ENCODE data around the gene ATP5PB. TPM values are rescaled to one million over a fixed set of nuclear protein-coding genes. Genes with fewer than 3 reads are reported as not detected.

ATP5PB gene
- total RNA-seq, 1 donor from 2014 or later, result 162 TPM

DNA sequence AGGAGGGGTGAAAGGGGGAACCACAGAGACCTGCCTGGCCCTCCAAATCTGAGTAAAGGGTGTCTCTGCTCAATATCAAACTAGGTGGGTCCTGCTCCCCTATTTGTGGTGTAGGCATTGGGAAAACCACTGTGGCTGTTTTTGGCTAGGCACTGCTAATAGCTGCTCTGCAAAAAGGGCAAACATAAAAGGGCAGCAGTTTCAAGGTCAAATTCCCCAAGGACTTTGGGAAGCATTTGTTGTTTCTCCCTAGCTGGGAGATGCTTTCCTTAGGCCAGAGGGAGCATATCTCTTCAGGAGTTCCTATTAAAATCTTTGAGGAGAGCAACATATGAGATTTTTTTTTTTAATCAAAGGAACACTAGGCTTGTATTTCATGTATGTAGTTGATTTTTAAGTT, 26.9 kb downstream of the ATP5PB start:
- no peak for DNase-seq

- DNase-seq, result no peak
These were observed 27.6 kb downstream of the ATP5PB start for GRCh38 chr1:111476761-111477309.

DNA sequence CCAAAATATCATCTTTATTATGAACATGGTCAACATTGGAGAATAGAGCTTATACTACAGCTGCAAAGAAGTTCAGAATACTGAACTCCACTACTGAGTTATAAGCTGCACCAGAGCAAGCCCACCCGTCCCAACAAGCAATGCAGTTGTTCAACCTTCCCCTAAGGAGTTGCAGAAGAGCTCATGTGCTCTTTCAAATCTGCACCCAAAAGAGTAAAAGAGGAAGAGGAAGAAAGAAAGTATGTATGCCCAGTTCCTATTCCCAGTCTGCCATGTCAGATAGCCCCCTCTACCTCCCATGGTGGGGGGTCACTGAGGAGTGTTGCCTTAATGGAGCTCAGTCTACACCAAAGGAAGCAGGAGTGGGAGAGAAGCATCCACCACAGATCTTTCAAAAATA, 31.4 kb downstream of the ATP5PB start:
- DNase-seq, result no peak

DNA sequence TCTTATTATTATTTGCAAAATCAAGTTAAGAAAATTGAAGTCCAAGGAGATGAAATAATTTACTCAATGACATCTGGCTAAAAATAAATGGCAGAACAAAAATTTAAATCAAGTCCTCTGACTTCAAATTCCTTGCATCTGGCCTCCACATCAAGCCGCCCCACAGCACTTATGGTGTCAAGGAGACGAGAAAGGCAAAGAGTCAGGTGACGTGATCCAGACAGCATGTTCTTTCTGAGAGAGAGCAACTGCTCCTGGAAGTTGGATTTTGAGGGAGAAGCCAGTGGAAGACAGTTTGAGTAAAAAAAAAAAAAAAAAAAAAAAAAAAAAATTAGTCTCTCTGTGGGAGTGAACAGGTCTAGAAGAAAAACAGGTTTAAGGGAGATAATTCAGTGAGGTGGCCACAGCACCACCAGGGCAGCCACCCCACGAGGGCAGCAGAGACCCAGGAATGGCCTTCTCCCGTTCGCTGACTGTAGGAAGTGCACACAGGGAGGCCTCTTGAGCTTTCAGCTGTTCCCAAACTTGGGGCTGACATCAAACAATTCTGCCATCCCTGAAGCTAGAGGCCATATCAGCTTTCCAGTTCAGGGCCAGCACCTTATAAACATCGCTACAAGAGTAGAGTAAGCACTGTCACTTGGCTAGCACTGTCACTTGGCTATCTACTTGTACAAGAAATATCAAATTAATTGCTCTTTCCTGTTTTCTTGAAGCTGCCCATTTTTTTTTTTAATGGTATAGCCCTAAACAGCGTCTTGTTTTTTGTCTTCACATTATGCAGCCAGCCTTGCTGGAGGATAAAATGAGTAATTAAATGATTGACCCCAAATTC, 32.3 kb downstream of the ATP5PB start:
- DNase-seq, result peak; percentile 11

- no peak for DNase-seq
These were observed 33.9 kb downstream of the ATP5PB start for GRCh38 chr1:111483166-111483565.

GRCh38 chr1:111483876-111484275, 34.6 kb downstream of the ATP5PB start:
- DNase-seq, result no peak

DNA sequence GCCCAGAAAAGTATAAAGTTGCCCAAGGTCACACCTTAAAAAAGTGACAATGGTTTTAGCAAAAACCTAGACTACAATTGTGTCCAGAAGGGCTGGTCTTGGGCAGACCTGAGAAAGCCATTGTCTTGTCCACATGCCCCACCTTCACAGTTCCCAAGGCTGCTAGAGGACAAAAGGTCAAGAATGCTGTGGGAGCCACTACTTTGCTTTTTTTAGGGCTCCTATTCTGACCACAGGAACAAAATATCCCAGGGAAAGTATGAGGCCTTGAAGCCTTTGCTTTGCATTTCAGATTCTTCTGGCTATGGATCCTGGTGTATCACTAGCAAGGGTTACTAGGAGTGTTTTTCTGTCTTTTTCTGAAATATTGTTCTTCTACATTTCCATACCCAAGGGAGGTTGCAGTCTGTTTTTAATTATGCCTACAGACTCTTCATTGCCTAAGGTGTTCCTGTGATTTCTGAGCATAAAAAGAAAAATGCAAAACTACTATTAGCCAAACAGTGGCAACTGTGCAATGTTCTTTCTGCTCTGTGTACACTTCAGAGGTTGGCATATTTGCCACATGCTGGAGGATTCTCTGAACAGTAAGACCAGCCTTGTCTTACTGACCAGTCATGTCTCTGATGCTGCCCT, 35.2 kb downstream of the ATP5PB start:
- DNase-seq, result no peak

DNA sequence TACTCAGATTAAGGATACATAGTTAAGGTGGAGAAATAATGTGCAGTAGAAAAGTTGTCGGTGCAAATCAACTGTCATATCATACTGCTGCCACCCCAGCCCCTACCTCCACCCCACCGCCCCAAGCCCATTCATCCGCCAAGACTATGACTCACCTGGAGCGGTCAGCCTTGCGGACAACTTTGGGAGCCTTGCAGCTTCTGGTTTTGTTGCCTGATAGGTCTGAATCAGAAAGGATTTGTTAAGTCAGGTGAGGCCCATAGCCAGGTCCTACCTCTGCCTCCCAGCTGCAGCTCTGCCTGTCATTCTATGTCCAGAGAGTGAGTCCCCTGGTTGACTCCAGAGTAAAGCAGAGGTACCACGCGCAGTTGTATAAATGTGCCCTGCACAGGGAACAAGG, 37.2 kb downstream of the ATP5PB start:
- DNase-seq, result no peak

DNA sequence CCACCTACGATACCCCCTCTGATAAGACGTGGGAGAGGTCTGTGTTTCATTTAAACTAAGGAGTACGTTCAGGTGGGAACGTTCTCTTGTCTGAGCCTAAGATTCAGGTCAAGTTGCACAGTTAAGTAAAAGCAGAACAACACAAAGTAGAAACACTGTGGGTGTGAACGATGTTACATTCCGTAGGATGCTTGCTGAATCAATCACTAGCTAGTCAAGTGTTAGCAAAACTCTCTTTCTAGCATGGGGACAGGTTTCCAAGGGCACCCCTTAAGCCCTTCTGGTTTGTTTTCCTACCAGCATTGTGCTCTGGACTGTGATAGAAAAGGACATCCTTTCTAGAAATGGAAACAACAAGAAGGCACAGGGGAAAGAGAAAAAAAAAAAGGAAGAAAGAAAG, 37.9 kb downstream of the ATP5PB start:
- DNase-seq, result no peak

GRCh38 chr1:111488669-111489068, 39.4 kb downstream of the ATP5PB start:
- DNase-seq, result no peak

GRCh38 chr1:111489604-111490003, 40.3 kb downstream of the ATP5PB start:
- no peak for DNase-seq

DNA sequence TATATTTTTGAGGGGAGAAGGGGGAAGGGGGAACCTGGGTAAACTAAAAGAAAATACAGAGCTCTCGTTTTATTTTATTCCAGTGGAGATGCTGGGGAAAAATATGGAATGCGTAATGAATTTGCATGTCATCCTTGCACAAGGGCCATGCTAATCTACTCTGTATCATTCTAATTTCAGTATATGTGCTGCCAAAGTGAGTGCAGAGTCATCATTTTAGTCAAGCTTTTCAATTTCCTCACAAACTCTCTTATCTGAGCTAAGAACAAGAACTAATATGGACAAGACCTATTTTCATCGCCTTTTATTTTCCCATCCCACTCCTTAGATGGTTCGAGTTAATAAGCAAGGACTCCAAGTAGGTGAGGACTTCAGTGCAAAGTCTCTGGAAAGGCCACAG, 41.0 kb downstream of the ATP5PB start:
- no peak for DNase-seq

GRCh38 chr1:111491070-111491469, 41.8 kb downstream of the ATP5PB start:
- no peak for DNase-seq

GRCh38 chr1:111496398-111496797, 47.1 kb downstream of the ATP5PB start:
- no peak for DNase-seq

GRCh38 chr1:111497592-111497991, 48.3 kb downstream of the ATP5PB start:
- DNase-seq, result no peak

DNA sequence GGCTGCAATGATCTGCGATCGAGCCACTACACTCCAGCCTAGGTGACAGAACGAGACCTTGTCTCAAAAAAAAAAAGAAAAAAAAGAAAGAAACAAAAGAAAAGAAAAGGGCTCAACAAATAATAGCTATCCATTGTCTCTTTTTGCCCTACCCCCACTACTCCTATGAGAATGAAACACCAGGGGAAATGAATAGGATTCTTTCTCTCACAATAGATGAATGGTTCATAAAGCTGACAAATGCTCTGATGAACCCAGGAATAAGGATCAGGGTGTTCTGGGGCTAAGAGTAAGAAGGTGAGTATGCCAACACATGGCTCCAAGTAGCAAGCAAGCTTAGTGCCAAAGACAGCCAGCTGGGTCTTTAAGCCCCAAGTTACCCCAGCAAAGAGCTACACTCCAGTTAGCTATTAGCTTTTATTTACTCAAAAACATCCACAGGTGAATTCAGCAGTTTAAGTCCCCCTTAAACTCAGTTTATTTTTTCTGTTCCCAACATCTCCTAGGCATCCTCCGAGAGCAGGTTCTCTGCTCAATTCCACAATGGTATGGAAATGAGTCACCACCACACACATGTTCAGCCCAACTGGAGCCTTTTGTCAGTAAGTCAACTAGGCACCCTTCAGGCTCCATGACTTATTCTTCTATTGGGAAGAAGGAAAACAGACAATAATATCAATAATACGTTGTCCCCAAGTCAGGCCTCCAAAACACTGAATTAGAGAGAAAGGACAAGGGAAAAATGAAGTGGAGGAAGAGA, 49.9 kb downstream of the ATP5PB start:
- no peak for DNase-seq

GRCh38 chr1:111501645-111502044, 52.4 kb downstream of the ATP5PB start:
- no peak for DNase-seq

- DNase-seq, result no peak
These were observed 54.4 kb downstream of the ATP5PB start, which contains the start of the genes ADORA3 and TMIGD3 for GRCh38 chr1:111503585-111504060. TSS of gene ADORA3 (minus strand) at chr1:111503633. CDS start at chr1:111503354, 279 bp downstream. TSS of gene TMIGD3 (minus strand) at chr1:111503633. CDS start at chr1:111503354, 279 bp downstream.

GRCh38 chr1:111504097-111504496, 54.8 kb downstream of the ATP5PB start:
- DNase-seq, result no peak

DNA sequence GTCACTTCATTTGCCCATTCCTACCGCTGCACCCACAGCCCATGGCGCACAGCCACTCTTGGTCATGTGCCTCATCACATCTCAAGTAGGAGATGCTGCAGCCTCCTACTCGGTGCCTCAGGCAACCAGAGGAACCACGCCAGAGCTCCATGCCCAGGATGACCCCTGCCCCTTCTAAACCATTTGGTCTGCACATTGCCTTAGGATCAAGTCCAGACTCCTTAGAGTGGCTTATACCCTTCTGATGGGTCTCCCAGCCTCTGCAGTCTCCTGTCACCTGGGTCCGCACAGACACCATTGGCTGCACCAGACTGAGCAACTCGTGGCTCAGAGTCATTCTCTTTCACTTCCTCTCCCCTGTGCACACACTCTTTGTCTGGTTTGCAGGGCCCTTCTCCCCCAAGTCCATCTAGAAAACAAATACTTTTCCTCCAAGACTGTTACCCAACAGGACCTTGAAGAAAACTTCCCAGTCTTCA, 56.4 kb downstream of the ATP5PB start:
- no peak for DNase-seq

DNA sequence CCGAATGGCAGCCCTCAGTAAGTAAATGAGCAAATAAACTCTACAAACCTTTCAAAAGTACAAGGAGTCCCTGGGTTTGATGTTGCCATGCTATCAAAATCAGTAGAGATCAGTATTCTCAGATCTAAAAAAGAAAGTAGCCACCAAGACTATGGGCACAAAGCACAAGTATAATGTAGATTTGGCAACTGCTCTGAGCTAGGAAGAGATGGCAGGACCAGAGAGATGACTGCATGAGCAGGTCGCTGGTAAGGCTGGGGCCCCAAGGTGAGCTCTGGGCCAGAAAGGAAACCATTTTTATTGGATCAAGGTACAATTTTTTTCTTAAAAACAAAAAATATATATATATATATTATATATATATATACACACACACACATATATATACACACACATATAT, 57.3 kb downstream of the ATP5PB start:
- no peak for DNase-seq

Measured in skin of body (tissue), 2 donors.